Tongue (tissue), 2 donors: Measurements from ENCODE around the gene USP22. TPM values are rescaled to one million over a fixed set of nuclear protein-coding genes. Genes with fewer than 3 reads are reported as not detected.
"Not testable (repeated sequence)": the region's sequence is repeated elsewhere in the genome, so short reads cannot be mapped to it uniquely, and the experiment has no call there.

ENCODE experiments used
- DNase-seq: peaks from one replicate; pipeline ENCODE4 v3.0.0-alpha.2; 2015
- total RNA-seq: library from RNA; depleted of rRNA; stranded (reverse); fragments of >200 nt; gene quantifications from one replicate; pipeline ENCODE4 v1.2.3, GENCODE V29; 2014

Gene USP22
- total RNA-seq, 1 donor from 2014 or later: 218 TPM

DNA sequence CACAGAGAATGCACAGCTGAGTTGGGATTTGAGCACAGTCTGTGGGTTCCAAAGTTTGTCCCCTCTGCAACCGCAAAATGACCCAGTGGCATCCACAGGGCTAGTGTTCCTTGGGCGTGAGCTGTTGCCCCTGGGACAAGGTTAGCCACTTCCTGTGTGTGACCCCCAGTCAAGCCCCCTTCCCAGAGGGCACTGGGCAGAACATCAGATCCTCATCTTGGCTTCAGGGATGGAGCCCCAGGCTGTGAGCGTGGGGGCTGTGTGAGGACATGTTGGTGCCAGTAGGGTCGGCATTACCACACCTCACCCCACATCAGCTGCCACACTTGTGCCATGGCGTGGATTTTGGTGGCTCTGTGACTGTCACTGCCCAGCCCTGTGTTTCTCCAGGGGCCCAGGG, 55.3 kb downstream of the USP22 start:
- no peak for DNase-seq

- DNase-seq: no peak
Observed at GRCh38 chr17:20986767-20987510, 55.9 kb downstream of the USP22 start.

GRCh38 chr17:20983359-20983637, 59.5 kb downstream of the USP22 start:
- DNase-seq: no peak

DNA sequence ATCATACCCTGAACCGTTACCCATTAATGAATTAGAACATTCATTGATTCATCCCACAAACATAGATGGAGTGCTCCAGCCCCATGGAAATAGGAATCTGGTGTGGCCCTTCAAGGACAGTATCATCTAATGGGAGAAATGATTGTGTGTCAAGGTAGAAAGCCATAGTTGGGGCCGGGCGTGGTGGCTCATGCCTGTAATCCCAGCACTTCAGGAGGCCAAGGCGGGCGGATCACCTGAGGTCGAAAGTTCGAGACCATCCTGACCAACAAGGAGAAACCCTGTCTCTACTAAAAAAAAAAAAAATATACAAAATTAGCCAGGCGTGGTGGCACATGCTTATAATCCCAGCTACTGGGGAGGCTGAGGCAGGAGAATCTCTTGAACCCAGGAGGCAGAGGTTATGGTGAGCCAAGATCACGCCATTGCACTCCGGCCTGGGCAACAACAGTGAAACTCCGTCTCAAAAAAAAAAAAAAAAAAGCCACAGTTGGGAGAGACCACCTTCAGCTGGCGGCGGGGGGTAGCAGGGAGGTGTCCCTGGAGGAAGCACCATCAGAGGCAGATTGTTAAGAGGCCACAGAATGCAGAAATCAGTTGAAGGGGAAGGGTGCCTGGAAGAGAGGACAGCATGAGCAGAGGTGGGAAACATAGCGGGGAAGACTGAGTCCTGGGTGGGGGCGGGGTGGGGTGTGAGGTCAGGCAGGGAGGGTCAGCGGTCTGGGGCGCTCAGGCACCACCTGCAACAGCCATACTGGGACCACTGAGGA, 60.0 kb downstream of the USP22 start:
- DNase-seq: no peak

GRCh38 chr17:20981046-20981920, 61.5 kb downstream of the USP22 start:
- DNase-seq: no peak

DNA sequence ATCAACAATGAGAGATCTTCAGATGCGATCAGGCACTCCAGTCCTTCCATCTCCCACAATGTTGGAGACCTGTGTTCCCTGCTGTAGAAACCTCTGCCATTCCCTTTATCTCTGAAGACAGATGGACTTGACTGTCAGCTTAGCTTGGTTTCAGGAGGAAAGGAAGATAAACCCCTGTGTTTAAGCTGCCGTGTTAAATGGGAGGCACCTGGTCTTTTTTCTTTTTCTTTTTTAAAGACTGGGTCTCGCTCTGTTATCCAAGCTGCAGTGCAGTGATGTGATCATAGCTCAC, 63.1 kb downstream of the USP22 start:
- no peak for DNase-seq

- not testable (repeated sequence) for DNase-seq
Observed at GRCh38 chr17:20979007-20979791, 63.6 kb downstream of the USP22 start.

DNA sequence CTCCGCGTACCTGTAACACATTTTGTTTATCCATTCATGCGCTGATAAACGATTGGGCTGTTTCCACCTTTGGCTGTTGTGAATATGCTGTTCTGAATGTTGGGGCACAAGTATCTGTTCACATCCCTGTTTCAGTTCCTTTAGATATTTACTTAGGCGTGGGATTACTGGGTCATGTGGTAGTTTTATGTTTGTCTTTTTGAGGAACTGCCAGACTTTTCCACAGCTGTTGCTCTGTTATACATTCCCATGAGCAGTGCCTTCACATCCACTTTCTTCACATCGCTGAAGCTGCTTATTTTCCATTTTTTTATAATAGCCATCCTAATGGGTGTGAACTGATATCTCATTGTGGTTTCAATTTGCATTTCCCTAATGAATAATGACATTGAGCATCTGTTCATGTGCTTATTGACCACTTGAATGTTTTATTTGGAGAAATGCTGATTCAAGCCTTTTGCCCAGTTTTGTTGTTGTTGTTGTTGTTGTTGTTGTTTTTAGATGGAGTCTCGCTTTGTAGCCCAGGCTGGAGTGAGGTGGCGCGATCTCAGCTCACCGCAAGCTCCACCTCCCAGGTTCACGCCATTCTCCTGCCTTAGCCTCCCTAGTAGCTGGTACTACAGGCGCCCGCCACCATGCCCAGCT, 65.1 kb downstream of the USP22 start:
- peak; percentile 74 for DNase-seq

GRCh38 chr17:20975566-20975965, 67.2 kb downstream of the USP22 start:
- no peak for DNase-seq

GRCh38 chr17:20970329-20970728, 72.5 kb downstream of the USP22 start:
- DNase-seq: no peak

DNA sequence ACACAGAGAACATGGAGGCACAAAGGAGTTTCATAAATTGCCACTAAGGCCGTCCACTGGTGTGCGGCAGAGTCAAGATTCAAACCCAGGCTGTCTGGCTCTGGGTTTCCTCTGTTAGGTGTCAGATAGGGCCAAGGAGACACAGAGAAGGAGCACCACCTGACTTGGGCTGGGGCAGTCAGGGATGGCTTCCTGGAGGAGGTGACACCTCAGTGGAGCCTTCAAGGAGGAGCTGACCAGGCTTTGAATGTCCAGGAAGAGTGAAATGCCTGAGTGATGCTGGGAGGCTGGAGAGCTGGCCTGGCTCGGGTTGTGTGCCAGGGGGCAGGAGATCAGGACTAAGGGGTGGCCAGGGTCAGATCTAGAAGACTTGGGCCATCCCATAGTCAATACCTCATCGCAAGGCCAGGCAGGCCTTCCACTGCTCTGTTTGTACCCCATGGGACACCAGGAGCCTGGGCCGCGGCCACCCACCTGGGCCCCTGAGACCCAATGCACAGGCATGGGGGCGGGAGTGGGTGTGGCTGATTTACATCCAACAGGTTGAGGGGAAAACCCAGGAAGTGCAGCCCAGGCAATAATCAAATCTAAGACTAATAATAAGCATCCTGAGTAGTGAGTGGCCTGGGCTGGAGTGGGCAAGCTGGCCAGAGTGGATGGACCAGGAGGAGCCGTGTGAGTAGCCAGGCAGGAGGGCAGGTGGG, 73.7 kb downstream of the USP22 start:
- no peak for DNase-seq

DNA sequence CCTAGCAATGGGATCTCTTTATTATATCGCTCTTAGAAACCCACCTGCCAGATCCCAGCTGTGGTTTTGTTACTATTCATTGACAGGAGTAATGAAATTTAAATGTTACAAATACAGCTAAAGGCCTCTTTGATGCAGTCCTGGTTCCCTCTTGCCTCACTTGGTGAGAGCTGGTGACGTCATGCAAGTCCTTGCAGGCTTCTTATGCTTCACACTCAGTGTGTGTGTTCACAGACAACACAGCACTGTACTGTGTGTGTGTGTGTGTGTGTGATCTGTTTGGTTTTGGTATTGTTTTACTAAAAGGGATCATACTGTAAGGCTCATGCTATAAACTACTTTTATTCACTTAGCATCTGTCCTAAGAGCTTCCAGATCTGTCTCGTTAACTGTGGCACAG, 75.0 kb downstream of the USP22 start:
- DNase-seq: no peak

DNA sequence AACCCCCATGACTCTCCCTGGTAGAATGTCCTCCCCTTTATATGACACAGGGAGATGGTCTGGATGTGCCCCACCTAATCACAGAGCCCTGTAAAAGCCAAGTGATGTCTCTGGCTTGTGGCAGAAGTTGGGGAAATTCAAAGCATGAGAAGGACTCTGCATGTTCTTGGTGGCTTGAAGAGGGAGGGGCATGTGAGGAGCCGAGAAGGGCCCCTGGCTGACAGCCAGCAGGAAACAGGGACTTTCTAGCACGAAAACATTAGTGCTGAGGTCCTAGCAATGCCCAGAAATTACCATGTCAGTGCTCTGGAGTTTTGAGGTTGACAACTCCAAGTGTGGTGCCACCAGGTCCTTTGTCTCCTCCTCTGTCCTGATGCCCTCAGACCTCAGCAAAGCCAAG, 75.9 kb downstream of the USP22 start:
- DNase-seq: no peak

- no peak for DNase-seq
Observed at GRCh38 chr17:20965492-20965891, 77.3 kb downstream of the USP22 start.

DNA sequence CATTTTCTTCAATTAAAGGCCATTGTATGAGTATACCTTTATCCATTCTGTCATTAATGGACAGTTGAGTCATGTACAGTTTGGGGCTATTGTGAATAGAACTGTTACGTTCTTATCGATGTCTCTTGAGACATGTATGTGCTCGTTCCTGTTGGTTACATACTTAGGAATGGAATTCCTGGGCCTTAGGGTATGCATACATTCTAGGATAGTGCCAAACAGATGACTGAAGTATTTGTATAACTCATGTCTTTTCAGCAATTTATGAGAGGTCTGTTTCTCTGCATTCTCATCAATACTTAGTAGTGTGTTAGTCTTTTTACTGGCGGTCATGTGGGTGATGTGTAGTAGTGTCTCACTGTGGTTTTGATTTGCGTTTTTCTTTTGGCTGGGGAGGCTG, 81.2 kb downstream of the USP22 start:
- DNase-seq: no peak

DNA sequence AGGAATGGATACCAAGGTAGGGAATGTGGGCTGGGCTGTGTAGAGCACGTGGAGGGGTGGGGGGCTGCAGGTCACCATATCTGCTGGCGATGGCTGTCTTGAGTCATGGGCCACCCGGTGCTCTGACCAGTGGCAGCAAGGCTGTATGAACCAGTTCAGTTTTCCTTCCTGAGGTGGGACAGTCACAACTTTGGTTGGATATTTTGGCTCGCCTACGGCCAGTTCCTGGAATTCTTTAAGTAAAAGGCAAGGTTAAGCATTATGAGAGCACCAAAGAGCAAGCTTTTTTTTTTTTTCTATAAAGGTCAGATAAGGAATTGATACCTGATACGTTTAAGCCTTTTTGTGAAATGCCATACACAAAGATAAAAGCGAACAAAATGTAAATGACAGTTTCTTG, 81.9 kb downstream of the USP22 start:
- DNase-seq: no peak

DNA sequence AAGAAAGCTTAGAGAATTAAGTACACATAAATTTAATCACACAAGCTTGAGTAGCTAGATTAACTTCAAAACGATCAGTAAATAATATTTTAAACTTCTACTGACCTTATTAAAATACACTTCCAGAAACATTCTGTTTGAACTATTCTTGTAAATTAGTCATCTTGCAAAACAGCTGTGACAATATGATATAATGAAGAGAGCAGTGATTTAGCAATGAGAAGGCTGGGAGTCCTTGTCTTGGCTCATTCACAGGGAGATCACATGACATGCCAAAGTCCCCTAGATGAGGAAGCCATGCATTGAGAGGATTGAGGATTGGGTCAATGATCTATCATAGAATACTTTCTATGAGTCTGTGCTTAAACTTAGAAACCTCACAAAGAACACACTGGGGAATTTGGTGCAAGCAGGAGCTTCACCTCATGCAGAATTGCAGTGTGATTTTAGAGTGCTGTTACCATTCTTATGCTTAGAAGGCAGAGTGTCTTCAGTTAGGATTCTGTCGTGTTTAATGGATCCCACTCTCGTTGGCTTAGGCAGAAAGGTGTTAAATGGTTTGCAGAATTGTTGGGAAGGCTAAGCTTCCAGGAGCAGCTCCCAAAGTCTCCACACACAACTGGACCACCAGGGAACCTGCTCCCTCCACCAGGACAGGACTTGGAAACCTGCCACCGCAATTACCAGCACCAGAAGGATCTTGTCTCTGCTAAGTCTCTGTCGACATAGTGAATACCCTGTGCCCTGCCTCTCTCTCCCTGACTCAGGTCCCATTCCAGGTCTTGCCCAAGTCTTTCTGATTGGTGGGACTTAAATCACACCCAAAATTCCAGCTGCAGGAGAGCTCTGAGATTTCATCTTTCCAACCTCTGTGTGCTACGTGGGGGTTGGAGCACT, 87.1 kb downstream of the USP22 start:
- DNase-seq: peak; percentile 75

GRCh38 chr17:20954794-20955193, 88.0 kb downstream of the USP22 start:
- DNase-seq: no peak

- peak; percentile 12 for DNase-seq
Observed at GRCh38 chr17:20952183-20952582, 90.6 kb downstream of the USP22 start.
